MG63 (cell line): Measurements from ENCODE around the gene FRMD4B. TPM values are rescaled to one million over a fixed set of nuclear protein-coding genes. Genes with fewer than 3 reads are reported as not detected.

Experiments
- DNase-seq: peaks from one replicate; pipeline ENCODE4 v3.0.0-alpha.2; 2020
- H3K27me3 ChIP-seq: fragments of 250-450 bp; sonication (Bioruptor Pico); 2 replicates; pipeline ENCODE4 v1.5.1; 2020; ENCODE audit warnings: mild to moderate bottlenecking, moderate library complexity
- H3K36me3 ChIP-seq: fragments of 250-450 bp; sonication (Bioruptor Pico); 2 replicates; pipeline ENCODE4 v1.5.1; 2020; ENCODE audit warnings: mild to moderate bottlenecking, moderate library complexity
- H3K4me3 ChIP-seq: fragments of 250-450 bp; sonication (Bioruptor Pico); 2 replicates; pipeline ENCODE4 v1.5.1; 2020; ENCODE audit warnings: mild to moderate bottlenecking, moderate library complexity
- H3K9me3 ChIP-seq: fragments of 250-450 bp; sonication (Bioruptor Pico); 2 replicates; pipeline ENCODE4 v1.5.1; 2020; ENCODE audit warnings: mild to moderate bottlenecking, moderate library complexity
- total RNA-seq: library from RNA; depleted of rRNA; stranded (reverse); fragments of >200 nt; shearing (Covaris generic); gene quantifications from 2 replicates; pipeline ENCODE4 v1.2.3, GENCODE V29; 2014; ENCODE audit warnings: low replicate concordance

Gene FRMD4B
- total RNA-seq, 1 experiment from 2014 or later: 5.1 TPM

DNA sequence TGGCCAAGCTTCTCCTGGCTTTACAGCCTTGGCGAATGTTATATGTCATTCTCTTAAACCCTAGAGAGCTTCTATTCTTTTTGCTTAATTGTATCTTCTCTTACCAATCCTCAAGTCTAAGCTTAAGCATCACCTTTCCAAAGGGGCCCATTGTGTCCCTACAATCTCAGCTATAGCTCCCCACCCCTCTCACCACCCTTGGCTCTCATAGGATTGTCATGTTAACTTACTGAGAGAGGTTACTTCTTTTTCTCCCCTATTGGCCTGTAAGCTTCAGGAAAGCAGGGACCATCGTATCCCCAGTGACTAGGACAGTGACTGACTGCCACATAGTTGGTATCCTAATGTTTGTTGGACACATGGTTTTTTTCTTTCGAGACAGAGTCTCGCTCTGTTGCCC lies 220.1 kb downstream of the FRMD4B start:
- no peaks in the 10 kb centered on the region for H3K27me3 ChIP-seq
- no peak overlapping the region for H3K4me3 ChIP-seq
- no peak for DNase-seq
- H3K9me3 ChIP-seq: no peaks in the 10 kb centered on the region
- H3K36me3 ChIP-seq: no peaks in the 10 kb centered on the region

DNA sequence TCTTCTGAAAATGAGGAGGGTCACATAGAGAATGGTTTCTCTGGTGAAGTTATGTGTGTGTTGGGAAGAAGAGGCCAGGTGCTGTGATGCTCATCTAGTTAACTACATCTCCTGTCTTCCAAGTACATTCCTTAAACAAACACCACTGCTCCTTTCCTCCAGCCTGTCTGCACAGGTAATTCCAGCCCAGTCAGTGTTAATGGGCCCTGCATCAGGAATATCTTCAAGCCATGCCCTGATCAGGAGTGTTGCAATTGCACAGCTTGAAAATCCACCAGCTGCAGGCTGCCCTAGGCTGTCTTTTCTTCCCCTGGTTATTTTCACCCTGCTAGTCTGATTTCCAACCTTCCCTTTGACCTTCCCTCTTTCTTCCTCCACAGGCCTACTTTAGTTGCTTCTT lies 221.6 kb downstream of the FRMD4B start:
- no peak for DNase-seq
- no peaks in the 10 kb centered on the region for H3K9me3 ChIP-seq

DNA sequence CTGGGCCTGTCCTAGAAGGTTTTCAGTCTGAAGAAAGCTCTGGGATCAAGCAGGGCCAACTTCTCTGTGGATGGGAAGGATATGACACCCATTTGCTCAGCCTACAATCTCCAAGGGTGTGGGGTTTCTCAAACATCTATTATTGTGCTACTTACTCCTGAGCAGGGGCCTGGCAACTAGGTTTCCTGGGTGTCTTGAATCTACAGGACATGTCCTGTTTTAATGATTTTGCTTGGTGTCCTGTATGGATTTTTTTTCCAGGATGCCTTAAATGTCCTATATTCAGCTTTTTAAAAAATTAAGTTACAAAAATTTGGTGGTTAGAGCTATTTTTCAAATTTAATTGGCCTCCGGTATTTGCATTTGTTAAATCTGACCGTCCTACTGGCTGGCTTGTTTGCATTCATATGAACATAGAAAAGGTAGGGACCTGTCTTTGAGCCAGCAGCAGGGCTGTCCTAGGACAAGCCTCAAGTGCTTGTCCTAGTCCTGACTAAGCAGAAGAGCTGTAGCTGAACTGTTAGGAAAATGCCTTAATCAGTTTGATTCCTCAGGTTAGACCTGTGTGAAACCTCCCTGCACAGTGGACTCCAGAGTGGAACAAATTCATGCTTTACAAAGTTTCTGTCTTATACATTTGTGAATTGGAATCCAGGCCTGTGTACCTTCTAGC lies 223.4 kb downstream of the FRMD4B start:
- Histone ChIP-seq H3K27me3 (no peaks in the 10 kb centered on the region), H3K9me3 (no peaks in the 10 kb centered on the region), H3K4me3 (no peak overlapping the region), H3K36me3 (no peaks in the 10 kb centered on the region)
- no peak for DNase-seq

More for the DNA sequence above, 221.6 kb downstream of the FRMD4B start:
- Histone ChIP-seq H3K27me3 (no peaks in the 10 kb centered on the region), H3K36me3 (no peaks in the 10 kb centered on the region), H3K4me3 (no peak overlapping the region)

DNA sequence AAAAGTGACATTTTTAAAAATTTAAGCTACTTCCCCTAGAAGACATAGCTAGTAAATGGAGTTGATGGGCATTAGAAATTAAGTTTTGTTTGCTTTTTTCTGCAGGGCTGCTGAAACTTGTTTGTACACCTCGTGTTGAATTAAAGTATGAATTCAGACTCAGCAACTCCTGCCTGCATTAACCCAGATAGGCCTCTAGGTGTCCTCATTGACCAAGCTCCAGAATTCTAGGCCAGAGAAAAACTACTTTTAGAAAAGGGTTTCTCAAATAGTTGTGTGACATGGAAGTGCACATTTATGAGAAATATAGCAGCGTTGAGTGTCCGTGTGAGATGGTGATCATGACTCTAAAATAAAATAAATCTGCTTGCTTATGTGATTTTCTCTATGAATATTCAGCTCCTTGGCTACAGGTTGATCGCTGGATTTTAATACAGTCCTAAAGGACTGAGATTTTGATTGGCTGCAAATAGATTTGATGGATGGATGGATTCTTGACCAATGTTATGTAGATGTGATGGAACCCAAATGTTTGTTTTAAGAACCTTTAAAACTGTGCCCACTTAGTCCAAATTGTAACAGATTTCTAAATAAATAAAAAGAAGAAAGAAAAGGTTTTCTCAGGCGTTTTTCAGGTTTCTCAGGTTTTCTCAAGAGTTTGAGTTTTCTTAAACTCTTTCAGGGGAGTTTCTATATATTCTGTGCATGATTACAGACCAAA lies 224.1 kb downstream of the FRMD4B start:
- Histone ChIP-seq H3K4me3 (no peak overlapping the region), H3K9me3 (no peaks in the 10 kb centered on the region), H3K36me3 (no peaks in the 10 kb centered on the region), H3K27me3 (no peaks in the 10 kb centered on the region)
- DNase-seq: no peak

DNA sequence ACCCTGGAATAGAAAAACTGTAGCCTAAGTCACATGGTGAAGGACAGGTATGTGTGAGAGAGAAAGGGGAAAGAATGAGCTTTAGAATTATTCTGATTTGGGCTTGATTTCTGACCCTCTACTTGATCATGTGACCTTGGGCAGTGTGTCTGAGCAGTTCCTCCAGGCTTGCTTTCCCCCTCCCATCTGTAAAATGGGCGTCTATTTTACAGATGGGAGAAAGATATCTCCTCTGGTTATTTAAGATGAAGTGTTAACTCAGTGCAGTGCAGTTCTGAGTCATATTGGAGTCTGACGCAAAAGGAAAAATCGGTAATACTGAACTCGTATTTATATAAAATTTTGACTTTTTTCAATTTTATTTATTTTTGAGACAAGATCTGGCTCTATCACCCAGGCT lies 225.4 kb downstream of the FRMD4B start:
- no peak overlapping the region for H3K4me3 ChIP-seq
- H3K27me3 ChIP-seq: no peaks in the 10 kb centered on the region
- H3K9me3 ChIP-seq: no peaks in the 10 kb centered on the region
- H3K36me3 ChIP-seq: no peaks in the 10 kb centered on the region
- no peak for DNase-seq

DNA sequence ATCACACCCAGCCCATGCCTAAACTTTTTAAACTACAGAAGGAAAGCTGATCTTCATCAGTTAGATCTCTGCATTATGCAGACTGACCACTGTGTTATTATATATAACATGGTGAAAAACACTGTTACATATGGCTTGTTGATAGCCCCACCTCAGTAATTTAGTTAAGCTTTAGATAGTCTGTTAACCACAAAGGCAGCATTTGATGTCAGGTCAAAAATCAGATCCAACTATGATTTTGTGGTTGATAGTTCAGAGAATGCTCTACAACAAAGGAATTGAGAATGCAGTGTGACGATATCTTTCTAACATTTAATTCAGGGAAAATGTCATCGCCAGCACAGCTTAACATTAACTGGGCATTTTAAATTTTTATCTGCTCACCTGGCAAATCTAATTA lies 225.8 kb downstream of the FRMD4B start:
- Histone ChIP-seq H3K36me3 (no peaks in the 10 kb centered on the region), H3K27me3 (no peaks in the 10 kb centered on the region), H3K4me3 (no peak overlapping the region), H3K9me3 (no peaks in the 10 kb centered on the region)
- DNase-seq: no peak

DNA sequence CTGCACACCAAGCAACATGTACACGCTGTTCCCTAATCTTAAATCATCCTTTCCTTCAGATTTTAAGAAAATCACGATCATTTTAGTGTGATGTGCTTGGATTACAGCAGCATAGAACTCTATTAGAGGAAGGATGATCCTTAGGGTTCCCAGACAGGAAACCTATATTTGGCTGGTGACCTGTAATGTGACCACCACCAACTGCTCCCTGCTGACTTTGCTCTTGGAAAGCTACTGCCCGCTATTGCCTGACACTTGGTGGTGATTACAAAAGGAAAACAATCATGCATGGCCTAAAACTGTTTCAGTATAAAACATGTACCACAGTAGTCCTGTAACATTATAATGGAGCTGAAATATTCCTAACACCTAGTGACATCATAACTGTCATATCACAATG lies 236.3 kb downstream of the FRMD4B start:
- H3K36me3 ChIP-seq: no peaks in the 10 kb centered on the region
- H3K4me3 ChIP-seq: no peak overlapping the region
- H3K27me3 ChIP-seq: no peaks in the 10 kb centered on the region
- no peaks in the 10 kb centered on the region for H3K9me3 ChIP-seq
- no peak for DNase-seq

DNA sequence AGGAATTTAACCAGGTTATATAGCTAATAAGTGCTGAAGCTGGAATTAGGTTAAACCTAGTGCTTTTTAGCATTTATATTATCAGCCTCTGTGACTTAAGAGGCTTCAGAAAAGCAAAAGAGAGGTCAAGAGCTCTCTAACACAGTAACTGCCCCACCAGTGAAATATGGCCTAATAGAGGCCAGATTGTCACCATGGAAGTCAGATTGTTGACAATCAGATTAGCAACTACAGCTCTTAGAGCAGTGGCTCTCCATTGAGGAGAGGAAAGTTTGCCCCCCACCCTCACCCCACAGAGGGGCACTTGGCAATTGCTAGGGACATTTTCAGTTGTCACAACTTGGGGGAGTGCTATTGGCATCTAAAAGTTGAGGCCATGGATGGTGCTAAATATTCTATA lies 240.2 kb downstream of the FRMD4B start:
- no peak for DNase-seq
- Histone ChIP-seq H3K9me3 (no peaks in the 10 kb centered on the region), H3K27me3 (no peaks in the 10 kb centered on the region), H3K4me3 (no peak overlapping the region), H3K36me3 (no peaks in the 10 kb centered on the region)

DNA sequence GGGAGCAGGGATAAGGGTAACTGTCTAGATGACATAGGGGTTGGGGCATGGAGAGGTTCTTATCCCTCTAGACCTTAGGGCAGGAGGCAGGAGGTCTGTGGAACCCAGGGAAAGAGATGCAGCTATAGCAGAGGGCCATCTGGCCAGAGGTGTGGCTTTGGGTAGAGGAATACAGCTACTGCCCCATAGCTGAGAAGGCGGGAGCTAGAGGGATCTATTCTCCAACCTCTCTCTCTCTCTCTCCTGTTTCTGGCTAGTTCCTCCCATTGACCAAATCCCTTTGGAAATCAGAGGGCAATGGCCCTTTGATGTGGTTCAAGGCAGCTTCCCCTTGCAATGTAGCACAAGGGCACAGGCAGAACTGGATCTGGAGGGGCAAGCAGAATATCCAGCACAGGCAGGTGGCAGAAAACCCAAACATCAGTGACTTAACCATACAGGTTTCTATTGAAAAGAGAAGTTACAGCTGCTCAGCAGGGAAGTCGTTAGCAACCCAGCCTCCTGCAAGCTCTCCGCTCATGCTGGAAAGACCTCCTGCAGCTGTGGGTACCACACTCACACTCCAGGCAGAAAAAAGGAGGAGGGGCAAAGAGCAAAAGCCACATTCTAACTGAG lies 241.2 kb downstream of the FRMD4B start:
- no peaks in the 10 kb centered on the region for H3K36me3 ChIP-seq
- no peaks in the 10 kb centered on the region for H3K27me3 ChIP-seq
- DNase-seq: no peak
- no peak overlapping the region for H3K4me3 ChIP-seq
- no peaks in the 10 kb centered on the region for H3K9me3 ChIP-seq

DNA sequence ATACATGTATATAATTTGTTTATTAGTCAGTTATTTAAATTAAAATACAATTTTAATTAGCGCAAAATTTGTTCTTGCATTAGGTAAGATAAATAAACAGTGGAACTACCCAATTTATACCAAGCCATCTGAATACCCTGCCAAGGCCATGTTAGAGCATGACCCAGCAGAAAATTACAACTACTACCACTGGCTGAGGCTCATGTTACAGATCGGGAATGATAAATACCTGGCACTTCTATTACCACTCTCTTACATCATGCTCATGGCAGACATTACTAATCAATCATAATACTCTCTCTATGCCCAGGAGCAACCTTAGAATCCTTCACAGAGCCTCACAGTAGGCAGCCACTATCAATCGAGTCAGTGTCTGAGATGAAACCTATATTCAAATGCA lies 242.3 kb downstream of the FRMD4B start:
- DNase-seq: no peak

DNA sequence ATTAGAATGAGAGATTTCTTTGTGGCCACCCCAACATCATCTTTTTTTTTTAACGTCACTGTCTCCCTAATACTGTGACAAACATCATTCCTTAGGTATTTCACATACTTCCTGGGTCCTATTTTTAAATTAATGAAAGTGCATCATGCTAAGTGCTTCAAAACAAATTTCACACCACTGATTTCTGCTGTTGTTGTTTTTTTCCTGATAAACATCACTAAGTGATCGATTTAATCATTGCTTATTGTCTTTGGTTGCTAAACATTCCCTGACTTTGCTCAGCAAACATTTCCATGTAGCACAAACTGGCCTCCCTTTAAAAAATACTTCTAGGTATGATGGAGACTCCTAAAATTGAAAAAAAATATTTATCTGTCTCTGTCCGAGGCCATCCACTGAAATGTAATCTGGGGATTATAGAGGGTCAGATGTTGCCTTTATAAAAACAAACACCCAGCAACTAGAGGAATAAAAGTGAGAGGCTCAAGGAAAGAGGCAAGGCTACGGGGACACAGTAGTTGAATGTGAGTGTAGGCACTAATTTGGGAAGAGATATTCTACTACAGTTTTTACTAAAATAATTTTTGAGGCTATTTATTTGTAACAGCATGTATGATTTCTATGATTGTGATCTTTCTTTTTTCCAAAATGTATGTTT lies 243.0 kb downstream of the FRMD4B start:
- H3K27me3 ChIP-seq: no peaks in the 10 kb centered on the region
- H3K9me3 ChIP-seq: no peaks in the 10 kb centered on the region
- no peaks in the 10 kb centered on the region for H3K36me3 ChIP-seq
- no peak for DNase-seq
- H3K4me3 ChIP-seq: no peak overlapping the region

More for the DNA sequence above, 242.3 kb downstream of the FRMD4B start:
- H3K4me3 ChIP-seq: no peak overlapping the region
- no peaks in the 10 kb centered on the region for H3K36me3 ChIP-seq
- no peaks in the 10 kb centered on the region for H3K27me3 ChIP-seq
- no peaks in the 10 kb centered on the region for H3K9me3 ChIP-seq

DNA sequence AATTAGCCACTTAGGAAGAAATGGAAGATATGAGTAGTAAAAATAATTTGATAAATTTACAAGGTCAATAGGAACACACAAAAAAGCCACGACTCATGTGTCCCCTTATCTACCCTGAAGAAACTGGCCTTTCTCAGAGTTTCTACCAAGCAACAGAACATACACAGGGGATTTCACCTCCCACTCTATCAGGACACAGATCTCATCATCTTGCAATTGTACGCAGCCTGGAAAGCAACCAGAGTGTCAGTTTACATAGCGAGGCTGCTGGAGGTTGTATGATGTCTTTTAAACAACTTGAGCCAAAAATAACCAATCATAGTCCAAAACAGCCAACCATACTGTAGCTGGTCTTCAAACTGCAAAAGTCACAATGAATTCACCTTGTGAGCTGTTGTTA lies 243.8 kb downstream of the FRMD4B start:
- H3K9me3 ChIP-seq: no peaks in the 10 kb centered on the region
- no peak overlapping the region for H3K4me3 ChIP-seq
- H3K27me3 ChIP-seq: no peaks in the 10 kb centered on the region
- H3K36me3 ChIP-seq: no peaks in the 10 kb centered on the region
- DNase-seq: peak; percentile 2

DNA sequence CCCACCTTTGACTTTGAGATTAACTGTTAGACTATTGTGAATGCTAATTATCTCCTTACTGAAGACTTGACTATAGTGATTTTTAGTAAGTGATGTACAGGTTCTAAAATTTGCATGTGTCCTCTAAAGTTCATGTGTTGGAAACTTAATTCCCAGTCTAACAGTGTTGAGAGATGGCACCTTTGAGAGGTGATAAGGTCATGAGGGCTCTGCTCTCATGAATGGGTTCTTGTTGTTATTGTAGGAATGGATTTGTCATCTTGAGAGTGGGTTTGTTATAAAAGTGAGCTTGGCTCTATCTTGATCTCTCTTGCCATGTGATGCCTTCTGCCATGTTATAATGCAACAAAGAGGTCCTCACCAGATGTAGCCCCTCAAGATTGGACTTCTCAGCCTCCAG lies 244.6 kb downstream of the FRMD4B start:
- Histone ChIP-seq H3K27me3 (no peaks in the 10 kb centered on the region), H3K4me3 (no peak overlapping the region), H3K36me3 (no peaks in the 10 kb centered on the region), H3K9me3 (no peaks in the 10 kb centered on the region)
- no peak for DNase-seq

DNA sequence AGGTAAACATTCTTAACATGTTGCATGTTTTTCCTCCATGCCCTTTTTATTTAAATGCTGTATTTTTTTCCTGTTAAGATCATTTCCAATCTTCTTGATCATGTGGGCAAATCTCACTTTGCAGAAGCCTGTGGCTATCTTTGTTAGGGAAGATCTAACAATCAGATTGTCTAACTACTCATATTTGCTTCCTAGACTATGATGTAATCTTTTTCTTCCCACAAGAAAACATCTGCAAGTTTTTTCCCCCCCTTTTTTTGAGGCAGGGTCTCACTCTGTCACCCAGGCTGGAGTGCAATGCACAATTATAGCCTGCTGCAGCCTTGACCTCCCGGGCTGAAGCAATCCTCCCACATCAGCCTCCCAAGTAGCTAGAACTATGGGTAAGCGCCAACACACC lies 248.5 kb downstream of the FRMD4B start:
- DNase-seq: no peak
- Histone ChIP-seq H3K4me3 (no peak overlapping the region), H3K36me3 (no peaks in the 10 kb centered on the region), H3K27me3 (no peaks in the 10 kb centered on the region), H3K9me3 (no peaks in the 10 kb centered on the region)

DNA sequence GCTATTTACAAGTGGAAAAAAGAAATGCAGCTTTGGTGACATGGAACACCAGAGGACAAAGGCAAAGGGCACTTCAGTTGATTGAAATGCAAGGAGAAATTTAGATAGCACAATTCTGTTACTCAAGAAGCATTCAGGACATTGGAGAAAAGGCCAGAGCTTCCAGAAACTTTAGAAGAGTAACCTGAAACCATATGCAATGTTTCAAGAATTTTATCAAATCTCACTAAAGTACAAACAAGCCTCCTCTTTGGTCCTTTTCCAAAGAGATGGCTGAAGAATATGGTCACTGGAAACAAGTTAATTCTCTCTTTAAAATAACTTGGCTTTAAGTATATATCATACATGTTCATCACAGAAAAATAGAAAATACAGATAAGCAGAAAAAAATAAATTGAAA lies 248.9 kb downstream of the FRMD4B start:
- H3K4me3 ChIP-seq: no peak overlapping the region
- no peak for DNase-seq
- H3K9me3 ChIP-seq: no peaks in the 10 kb centered on the region
- no peaks in the 10 kb centered on the region for H3K36me3 ChIP-seq
- H3K27me3 ChIP-seq: no peaks in the 10 kb centered on the region

DNA sequence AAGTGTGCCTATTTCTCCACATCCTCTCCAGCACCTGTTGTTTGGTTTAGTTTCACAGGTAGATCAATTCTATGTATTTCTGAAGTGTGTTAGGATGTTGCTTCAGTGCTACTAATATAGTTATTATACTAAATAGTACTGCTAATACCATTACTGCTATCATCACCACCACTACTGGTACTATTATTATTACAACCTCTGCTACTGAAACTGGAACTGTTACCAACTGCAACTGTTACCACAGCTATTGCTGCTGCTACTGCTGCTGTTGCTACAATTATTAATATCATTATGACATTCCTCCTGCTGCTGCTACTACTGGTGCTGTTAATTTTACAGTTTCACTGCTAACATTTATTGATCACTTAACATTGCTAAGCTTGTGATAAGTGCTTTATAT lies 255.2 kb downstream of the FRMD4B start:
- Histone ChIP-seq H3K36me3 (no peaks in the 10 kb centered on the region), H3K9me3 (no peaks in the 10 kb centered on the region), H3K4me3 (no peak overlapping the region), H3K27me3 (no peaks in the 10 kb centered on the region)
- DNase-seq: no peak

DNA sequence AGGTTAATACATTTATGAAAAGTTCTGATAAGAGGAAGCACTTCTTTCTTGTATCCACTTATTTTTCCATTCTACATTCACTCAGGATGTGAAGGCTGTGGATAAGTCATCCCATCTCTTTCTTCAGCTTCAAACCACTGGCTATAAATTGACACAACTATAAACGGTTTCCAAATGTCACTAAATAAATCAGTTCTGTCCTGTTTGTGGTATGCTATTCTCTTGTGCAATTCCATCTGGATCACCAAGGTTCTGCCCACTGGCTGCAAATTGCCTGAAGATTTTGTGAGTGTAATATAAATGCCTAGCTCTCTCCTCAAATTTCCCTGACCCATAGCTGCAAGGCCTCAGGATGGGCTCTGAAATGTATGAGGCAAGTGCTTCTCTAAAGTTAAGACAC lies 256.4 kb downstream of the FRMD4B start:
- no peaks in the 10 kb centered on the region for H3K9me3 ChIP-seq
- no peaks in the 10 kb centered on the region for H3K27me3 ChIP-seq
- no peaks in the 10 kb centered on the region for H3K36me3 ChIP-seq
- H3K4me3 ChIP-seq: no peak overlapping the region
- DNase-seq: no peak
